Neural cell (in vitro differentiated cells): ENCODE results near the gene MYL7. TPM values are rescaled to one million over a fixed set of nuclear protein-coding genes. Genes with fewer than 3 reads are reported as not detected.

ENCODE experiments used
- H2AFZ ChIP-seq: fragments of 200-600, 300-800 bp; sonication (generic), shearing (Covaris generic); 2 replicates; pipeline ENCODE4 v1.6.0; 2014; ENCODE audit warnings: low read depth, mild to moderate bottlenecking, antibody characterized with exemption, low read length, moderate library complexity
- H3F3A ChIP-seq: fragments of 200-600 bp; shearing (Covaris generic); 2 replicates; pipeline ENCODE4 v1.6.1; 2016; ENCODE audit warnings: mild to moderate bottlenecking, moderate library complexity, mixed read lengths, antibody characterized with exemption, low read length; ENCODE audit not compliant: insufficient read depth, poor library complexity, severe bottlenecking
- H3K27ac ChIP-seq: fragments of 200-600, 300-800 bp; sonication (generic), shearing (Covaris generic); 2 replicates; pipeline ENCODE4 v1.5.1; 2014; ENCODE audit warnings: mild to moderate bottlenecking, low read length, moderate library complexity
- H3K27me3 ChIP-seq: fragments of 300-800, 200-600 bp; sonication (generic), shearing (Covaris generic); 2 replicates; pipeline ENCODE4 v1.6.0; 2014; ENCODE audit warnings: mild to moderate bottlenecking, low read depth, low read length, moderate library complexity; ENCODE audit not compliant: insufficient read depth
- H3K36me3 ChIP-seq: fragments of 300-800, 200-600 bp; sonication (generic), shearing (Covaris generic); 2 replicates; pipeline ENCODE4 v1.5.1; 2014; ENCODE audit warnings: mild to moderate bottlenecking, antibody characterized with exemption, low read length, moderate library complexity; ENCODE audit not compliant: insufficient read depth
- H3K4me2 ChIP-seq: fragments of 300-800, 200-600 bp; sonication (generic), shearing (Covaris generic); 2 replicates; pipeline ENCODE4 v1.6.0; 2014; ENCODE audit warnings: mild to moderate bottlenecking, low read length
- H3K4me3 ChIP-seq: fragments of 300-800, 200-600 bp; sonication (generic), shearing (Covaris generic); 2 replicates; pipeline ENCODE4 v1.5.1; 2014; ENCODE audit warnings: mild to moderate bottlenecking, low read length, moderate library complexity
- H3K79me2 ChIP-seq: fragments of 200-600 bp; shearing (Covaris generic); replicated peaks from 2 replicates; pipeline ENCODE4 v1.6.0; 2014; ENCODE audit warnings: mild to moderate bottlenecking, low read length, moderate library complexity; ENCODE audit not compliant: insufficient read depth
- H3K9ac ChIP-seq: fragments of 300-800, 200-600 bp; sonication (generic), shearing (Covaris generic); 2 replicates; pipeline ENCODE4 v1.6.1; 2016; ENCODE audit warnings: mild to moderate bottlenecking, low read length, mixed read lengths
- H3K9me2 ChIP-seq: fragments of 200-600 bp; shearing (Covaris generic); 2 replicates; pipeline ENCODE4 v1.6.1; 2016; ENCODE audit warnings: mild to moderate bottlenecking, low read length, mixed read lengths; ENCODE audit not compliant: insufficient read depth
- H3K9me3 ChIP-seq: fragments of 200-600, 300-800 bp; sonication (generic), shearing (Covaris generic); 2 replicates; pipeline ENCODE4 v1.6.1; 2016; ENCODE audit warnings: mild to moderate bottlenecking, mixed run types, low read length, moderate library complexity, mixed read lengths
- H4K20me1 ChIP-seq: fragments of 200-600 bp; shearing (Covaris generic); 2 replicates; pipeline ENCODE4 v1.6.1; 2016; ENCODE audit warnings: mild to moderate bottlenecking, mixed run types; ENCODE audit not compliant: insufficient read depth
- CTCF ChIP-seq: fragments of 450-650 bp; IDR thresholded peaks from 2 replicates; pipeline ENCODE4 v1.5.1; 2014; ENCODE audit warnings: antibody characterized with exemption, mild to moderate bottlenecking, moderate library complexity; ENCODE audit not compliant: poor library complexity, severe bottlenecking
- EP300 ChIP-seq: fragments of 450-650 bp; conservative IDR thresholded peaks from 2 replicates; pipeline ENCODE4 v1.6.1; 2014; ENCODE audit warnings: antibody characterized with exemption, mild to moderate bottlenecking, moderate library complexity; ENCODE audit not compliant: poor library complexity, severe bottlenecking
- EZH2 ChIP-seq: fragments of 200-600, 300-800 bp; shearing (Covaris generic), sonication (generic); IDR thresholded peaks from 2 replicates; pipeline ENCODE4 v1.6.1; 2014; ENCODE audit warnings: antibody characterized with exemption, low read length, borderline replicate concordance, mild to moderate bottlenecking; ENCODE audit not compliant: insufficient read depth, poor library complexity, severe bottlenecking
- MXI1 ChIP-seq: fragments of 450-650 bp; conservative IDR thresholded peaks from 2 replicates; pipeline ENCODE4 v1.6.1; 2014; ENCODE audit warnings: antibody characterized with exemption, mild to moderate bottlenecking; ENCODE audit not compliant: poor library complexity, severe bottlenecking
- POLR2AphosphoS5 ChIP-seq: IDR thresholded peaks from 2 replicates; pipeline ENCODE4 v1.6.1; 2012
- RAD21 ChIP-seq: fragments of 450-650 bp; conservative IDR thresholded peaks from 2 replicates; pipeline ENCODE4 v1.6.1; 2014; ENCODE audit warnings: antibody characterized with exemption, mild to moderate bottlenecking, moderate library complexity
- REST ChIP-seq: IDR thresholded peaks from 2 replicates; pipeline ENCODE4 v1.6.1; 2012; ENCODE audit warnings: borderline replicate concordance
- SMC3 ChIP-seq: fragments of 450-650 bp; conservative IDR thresholded peaks from 2 replicates; pipeline ENCODE4 v1.6.1; 2014; ENCODE audit warnings: antibody characterized with exemption, mild to moderate bottlenecking, moderate library complexity; ENCODE audit not compliant: poor library complexity
- TAF1 ChIP-seq: IDR thresholded peaks from 2 replicates; pipeline ENCODE4 v1.6.1; 2012; ENCODE audit warnings: low read depth
- polyA plus RNA-seq: library from polyadenylated mRNA; depleted of rRNA; stranded (reverse); fragments of >200 nt; gene quantifications from 2 replicates; pipeline ENCODE4 v1.2.3, GENCODE V29; 2014

The MYL7 gene
- polyA plus RNA-seq, 1 donor from 2014 or later: 0.76 TPM

- no peak overlapping the region for H3K4me3 ChIP-seq
- H2AFZ ChIP-seq: no peak overlapping the region
- H3K9me2 ChIP-seq: no peaks in the 10 kb centered on the region
- H3K36me3 ChIP-seq: no peaks in the 10 kb centered on the region
- no peaks in the 10 kb centered on the region for H3F3A ChIP-seq
- H3K79me2 ChIP-seq: no peaks in the 10 kb centered on the region
- no peaks in the 10 kb centered on the region for H3K27me3 ChIP-seq
- H4K20me1 ChIP-seq: no peaks in the 10 kb centered on the region
- H3K9me3 ChIP-seq: no peaks in the 10 kb centered on the region
- no peak overlapping the region for H3K27ac ChIP-seq
- TF ChIP-seq REST (no peak), POLR2AphosphoS5 (no peak), EZH2 (no peak), TAF1 (no peak)
- no peak overlapping the region for H3K4me2 ChIP-seq
- H3K9ac ChIP-seq: no peak overlapping the region
These were observed 41.7 kb upstream of the MYL7 start for GRCh38 chr7:44182827-44183226.

GRCh38 chr7:44180631-44181030 lies 39.5 kb upstream of the MYL7 start:
- no peaks in the 10 kb centered on the region for H3K79me2 ChIP-seq
- H3K4me2 ChIP-seq: no peak overlapping the region
- no peaks in the 10 kb centered on the region for H3K36me3 ChIP-seq
- no peak overlapping the region for H2AFZ ChIP-seq
- H3K27me3 ChIP-seq: no peaks in the 10 kb centered on the region
- H3F3A ChIP-seq: no peaks in the 10 kb centered on the region
- H3K9ac ChIP-seq: no peak overlapping the region
- TF ChIP-seq TAF1: no peak
- no peak for TF ChIP-seq POLR2AphosphoS5
- no peak for TF ChIP-seq REST
- TF ChIP-seq MXI1: no peak
- no peak for TF ChIP-seq SMC3
- TF ChIP-seq RAD21: no peak
- TF ChIP-seq CTCF: no peak
- no peak for TF ChIP-seq EZH2
- no peak for TF ChIP-seq EP300
- H3K9me3 ChIP-seq: no peaks in the 10 kb centered on the region
- H3K27ac ChIP-seq: no peak overlapping the region
- H3K4me3 ChIP-seq: no peak overlapping the region
- no peaks in the 10 kb centered on the region for H3K9me2 ChIP-seq
- no peaks in the 10 kb centered on the region for H4K20me1 ChIP-seq
